M059J (cell line): ENCODE data around the gene VSIG10. TPM values are rescaled to one million over a fixed set of nuclear protein-coding genes. Genes with fewer than 3 reads are reported as not detected.

Experiments
- DNase-seq: peaks from one replicate; pipeline ENCODE4 v3.0.0-alpha.2; 2012; ENCODE audit warnings: low read depth
- total RNA-seq: library from RNA; depleted of rRNA; stranded (reverse); fragments of >200 nt; shearing (Covaris generic); gene quantifications from 2 replicates; pipeline ENCODE4 v1.2.3, GENCODE V29; 2014

Gene VSIG10
- total RNA-seq, 1 experiment from 2014 or later, result 17.6 TPM

DNA sequence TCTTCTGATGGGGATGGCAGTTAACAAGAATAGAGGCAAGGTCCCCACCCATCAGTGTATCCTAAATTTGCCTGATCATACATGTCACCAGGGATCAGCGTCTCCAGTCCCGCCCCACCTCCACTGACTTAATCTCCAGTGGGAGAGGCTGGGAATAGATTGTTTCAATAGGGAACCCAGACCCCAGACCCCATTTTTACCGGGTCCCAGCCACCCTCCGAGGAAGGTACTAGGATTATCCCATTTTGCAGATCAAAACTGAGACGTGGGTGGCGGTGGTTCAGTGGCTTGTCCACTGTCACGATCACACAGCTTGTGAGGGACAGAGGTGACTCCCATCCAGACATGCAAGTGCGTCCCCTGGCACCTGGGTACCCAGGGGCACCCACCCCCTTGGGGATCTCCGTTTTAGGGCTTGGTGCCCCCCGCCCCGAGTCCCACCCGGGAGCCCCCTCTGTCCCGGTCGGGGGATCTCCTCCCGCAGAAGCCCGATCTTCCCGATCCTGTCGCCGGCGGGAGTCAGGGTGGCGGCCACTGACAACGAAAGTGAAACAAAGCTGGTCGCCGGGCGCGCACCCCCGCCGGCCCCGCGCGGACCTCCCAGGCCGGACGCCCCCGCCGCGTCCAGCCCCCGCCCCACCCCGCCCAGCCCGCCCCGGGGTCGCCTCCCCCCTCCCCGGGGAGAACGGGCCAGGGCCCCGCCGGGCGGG lies 43.4 kb downstream of the VSIG10 start:
- DNase-seq, result peak; percentile 46

- peak; percentile 26 for DNase-seq
Measured at GRCh38 chr12:118059341-118060191, 44.2 kb downstream of the VSIG10 start.

- DNase-seq, result no peak
Measured at GRCh38 chr12:118058881-118059280, 44.9 kb downstream of the VSIG10 start.

DNA sequence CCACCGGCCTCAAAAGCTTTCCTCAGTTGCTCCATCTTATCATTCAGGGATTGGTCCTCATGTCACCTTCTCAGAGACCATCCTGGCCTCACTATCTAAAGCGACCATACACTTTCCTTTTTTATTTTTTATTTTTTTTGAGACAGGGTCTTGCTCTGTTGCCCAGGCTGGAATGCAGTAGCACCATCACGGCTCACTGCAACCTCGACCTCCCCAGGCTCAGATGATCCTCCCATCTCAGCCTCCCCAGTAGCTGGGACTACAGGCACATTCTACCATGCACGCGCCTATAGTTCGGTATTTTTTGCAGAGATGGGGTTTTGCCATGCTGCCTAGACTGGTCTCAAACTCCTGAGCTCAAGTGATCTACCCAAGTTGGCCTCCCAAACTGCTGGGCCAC lies 45.6 kb downstream of the VSIG10 start:
- no peak for DNase-seq

- no peak for DNase-seq
Measured at GRCh38 chr12:118055865-118056773, 47.7 kb downstream of the VSIG10 start.

DNA sequence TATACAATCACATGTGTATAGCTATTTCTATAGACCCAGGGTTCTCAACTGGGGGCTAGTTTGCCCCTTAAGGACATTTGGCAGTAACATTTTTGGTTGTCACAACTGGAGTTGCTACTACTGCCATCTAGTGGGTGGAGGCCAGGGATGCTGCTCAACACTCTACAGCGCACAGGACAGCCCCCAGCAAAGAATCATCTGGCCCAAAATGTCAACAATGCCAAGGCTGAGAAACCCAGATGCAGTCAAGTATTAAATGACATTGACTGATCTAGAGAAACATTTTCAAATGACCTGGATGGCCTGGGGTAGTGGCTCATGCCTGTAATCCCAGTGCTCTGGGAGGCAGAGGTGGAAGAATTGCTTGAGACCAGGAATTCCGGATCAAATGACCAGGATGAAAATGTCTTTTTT lies 48.7 kb downstream of the VSIG10 start:
- peak; percentile 71 for DNase-seq

GRCh38 chr12:118053071-118053985 lies 50.5 kb downstream of the VSIG10 start:
- no peak for DNase-seq

GRCh38 chr12:118052324-118053070 lies 51.3 kb downstream of the VSIG10 start:
- peak; percentile 99 for DNase-seq

GRCh38 chr12:118050972-118051910 lies 52.6 kb downstream of the VSIG10 start:
- no peak for DNase-seq

- no peak for DNase-seq
Measured at GRCh38 chr12:118046430-118046829, 57.4 kb downstream of the VSIG10 start.

- DNase-seq, result no peak
Measured at GRCh38 chr12:118044577-118044976, 59.2 kb downstream of the VSIG10 start.

DNA sequence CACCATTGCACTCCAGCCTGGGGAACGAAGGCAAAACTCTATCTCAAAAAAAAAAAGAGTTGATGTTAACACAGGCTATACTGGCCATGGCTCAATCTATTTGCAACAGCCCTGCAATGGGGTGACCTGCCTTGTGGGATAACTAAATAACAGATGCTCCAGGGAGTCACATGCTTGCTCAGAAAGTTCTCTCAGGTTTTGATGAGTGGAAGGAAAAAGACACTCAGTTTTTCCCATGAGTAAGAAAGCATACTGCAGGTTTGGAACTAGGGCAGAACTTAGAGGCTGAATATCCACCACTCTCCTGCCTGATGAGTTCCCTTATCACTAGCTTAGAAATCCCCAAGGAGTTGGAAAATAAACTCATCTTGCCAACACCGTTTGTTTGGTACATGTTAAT lies 59.7 kb downstream of the VSIG10 start:
- DNase-seq, result no peak

DNA sequence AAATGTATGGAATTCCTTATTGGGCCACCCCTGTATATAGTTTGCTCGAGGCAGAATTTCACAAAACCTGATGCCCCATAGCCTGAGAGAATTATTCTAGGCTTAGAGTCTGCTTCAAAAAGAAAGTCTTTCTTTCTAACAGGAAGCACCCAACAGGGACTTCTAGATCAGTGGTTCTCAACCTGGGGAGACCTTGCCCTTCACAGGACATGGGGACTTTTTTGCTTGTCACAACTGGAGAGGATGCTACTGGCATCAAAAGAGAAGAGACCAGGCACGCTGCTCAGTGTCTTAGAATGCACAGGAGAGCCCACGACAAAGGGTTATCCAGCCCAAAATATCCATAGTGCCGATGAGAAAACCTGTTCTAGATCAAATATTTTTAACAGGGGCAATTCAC lies 61.7 kb downstream of the VSIG10 start:
- no peak for DNase-seq

GRCh38 chr12:118038137-118038536 lies 65.7 kb downstream of the VSIG10 start:
- no peak for DNase-seq

DNA sequence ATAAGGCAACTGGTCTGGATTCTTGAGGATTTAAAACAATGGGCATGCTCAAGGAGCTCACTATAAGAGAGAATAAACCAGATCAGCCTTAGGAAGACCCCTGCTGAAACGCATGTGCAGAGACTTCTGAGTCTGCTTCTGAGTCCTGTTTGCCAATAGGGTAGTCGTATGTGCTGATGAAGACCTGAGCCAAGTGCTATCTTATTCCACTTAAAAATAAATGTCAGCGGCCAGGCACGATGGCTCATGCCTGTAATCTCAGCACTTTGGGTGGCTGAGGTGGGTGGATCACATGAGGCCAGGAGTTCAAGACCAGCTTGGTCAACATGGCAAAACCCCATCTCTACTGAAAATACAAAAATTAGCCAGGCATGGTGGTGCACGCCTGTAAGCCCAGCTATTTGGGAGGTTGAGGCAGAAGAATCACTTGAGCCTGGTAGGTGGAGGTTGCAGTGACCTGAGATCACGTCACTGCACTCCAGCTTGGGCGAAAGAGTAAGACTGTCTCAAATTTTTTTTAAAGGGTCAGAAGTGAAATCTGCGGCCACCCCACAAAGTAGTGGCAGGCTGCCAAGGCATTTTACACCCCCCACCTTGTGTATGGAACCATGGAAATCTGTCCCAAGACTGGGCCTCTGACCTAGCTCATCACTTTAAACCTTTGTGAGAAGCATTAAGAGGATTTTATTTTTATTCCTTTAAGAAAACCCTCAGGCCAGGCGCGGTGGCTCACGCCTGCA lies 67.0 kb downstream of the VSIG10 start:
- DNase-seq, result no peak

DNA sequence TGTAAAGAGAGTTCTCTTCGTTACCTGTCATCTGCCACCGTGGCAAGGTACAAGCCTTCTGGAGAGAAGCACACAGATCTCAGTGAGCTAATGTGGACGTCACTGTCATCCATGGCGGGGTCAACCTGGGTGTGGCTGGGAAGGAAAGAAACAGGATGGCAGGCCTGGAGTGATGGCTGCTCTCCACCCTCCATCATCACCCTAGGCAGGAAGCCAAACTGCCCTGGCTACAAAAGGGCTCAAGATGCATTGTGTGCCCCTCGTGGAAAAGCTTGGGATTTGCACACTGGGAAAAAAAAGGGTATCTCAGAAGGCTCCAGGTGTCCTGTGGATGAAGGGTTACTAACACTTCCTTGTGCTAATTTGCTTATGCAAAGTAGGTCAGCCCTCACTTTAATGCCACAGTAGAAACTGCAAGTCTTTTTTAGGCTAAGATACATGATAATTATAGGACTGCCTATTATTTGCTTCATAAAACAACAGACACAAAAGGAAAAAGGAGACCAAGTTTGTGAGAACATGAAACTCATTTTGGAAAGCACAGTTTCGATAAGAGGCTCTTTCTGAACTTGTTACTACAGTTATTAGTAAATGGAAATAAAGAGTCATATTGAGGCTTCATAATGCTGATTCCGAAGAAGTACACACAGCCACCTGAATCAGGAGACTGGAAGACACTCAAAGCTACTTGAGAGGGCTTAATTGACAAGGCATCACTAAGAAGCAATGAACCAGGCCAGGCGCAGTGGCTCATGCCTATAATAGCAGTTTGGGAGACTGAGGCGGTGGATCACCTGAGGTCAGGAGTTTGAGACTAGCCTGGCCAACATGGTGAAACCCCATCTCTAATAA lies 68.4 kb downstream of the VSIG10 start:
- DNase-seq, result peak; percentile 50

- peak; percentile 67 for DNase-seq
Measured at GRCh38 chr12:118034429-118035189, 69.2 kb downstream of the VSIG10 start.
